RCC 7860 (cell line): ENCODE measurements around the gene GAS2L3.
A peak's percentile ranks its signal among the peaks of the same experiment; 100 is the strongest.
"Not testable (repeated sequence)": the region's sequence is repeated elsewhere in the genome, so short reads cannot be mapped to it uniquely, and the experiment has no call there.

Source experiments
- DNase-seq: peaks from one replicate; pipeline ENCODE4 v3.0.0-alpha.2; 2015; ENCODE audit warnings: low spot score
- FAIRE-seq: peaks from 2 replicates; lab custom pipeline; 2012; peaks lifted over from hg19 to GRCh38; lab: Jason Lieb, UNC

Gene GAS2L3

GRCh38 chr12:100573292-100574186 lies at the start of gene GAS2L3:
Gene GAS2L3, plus strand, starts transcription at chr12:100573684. Its CDS starts 21,221 bp downstream, at chr12:100594905.
- DNase-seq (peak; percentile 81), FAIRE-seq (peak; percentile 8)

- DNase-seq (no peak), FAIRE-seq (no peak)
Measured at GRCh38 chr12:100528034-100528433, 45.5 kb upstream of the GAS2L3 start.

GRCh38 chr12:100528471-100529127 lies 44.9 kb upstream of the GAS2L3 start:
- FAIRE-seq (peak; percentile 98), DNase-seq (peak; percentile 75)

- DNase-seq: no peak
- no peak for FAIRE-seq
Measured at GRCh38 chr12:100529756-100530350, 43.6 kb upstream of the GAS2L3 start.

- no peak for DNase-seq
- FAIRE-seq: no peak
Measured at GRCh38 chr12:100533376-100533775, 40.1 kb upstream of the GAS2L3 start.

- no peak for FAIRE-seq
Measured at GRCh38 chr12:100534625-100535227, 38.8 kb upstream of the GAS2L3 start.

GRCh38 chr12:100539202-100539601 lies 34.3 kb upstream of the GAS2L3 start:
- FAIRE-seq (no peak), DNase-seq (no peak)

More at GRCh38 chr12:100534625-100535227, 38.8 kb upstream of the GAS2L3 start:
- no peak for DNase-seq

GRCh38 chr12:100544165-100544564 lies 29.3 kb upstream of the GAS2L3 start:
- DNase-seq: no peak
- FAIRE-seq: no peak

GRCh38 chr12:100545092-100545491 lies 28.4 kb upstream of the GAS2L3 start:
- DNase-seq: no peak
- FAIRE-seq: no peak

GRCh38 chr12:100553936-100554335 lies 19.5 kb upstream of the GAS2L3 start:
- DNase-seq (no peak), FAIRE-seq (no peak)

- DNase-seq (peak; percentile 72), FAIRE-seq (peak; percentile 93)
Measured at GRCh38 chr12:100554608-100555077, 18.8 kb upstream of the GAS2L3 start.

- FAIRE-seq: no peak
Measured at GRCh38 chr12:100555722-100556121, 17.8 kb upstream of the GAS2L3 start.

GRCh38 chr12:100557357-100557756 lies 16.1 kb upstream of the GAS2L3 start:
- DNase-seq (no peak), FAIRE-seq (no peak)

More at GRCh38 chr12:100555722-100556121, 17.8 kb upstream of the GAS2L3 start:
- no peak for DNase-seq

- FAIRE-seq: not testable (repeated sequence)
Measured at GRCh38 chr12:100559261-100559660, 14.2 kb upstream of the GAS2L3 start.

GRCh38 chr12:100564090-100564489 lies 9.4 kb upstream of the GAS2L3 start:
- FAIRE-seq (no peak), DNase-seq (no peak)

More at GRCh38 chr12:100559261-100559660, 14.2 kb upstream of the GAS2L3 start:
- not testable (repeated sequence) for DNase-seq

- DNase-seq (no peak), FAIRE-seq (no peak)
Measured at GRCh38 chr12:100564905-100565467, 8.5 kb upstream of the GAS2L3 start.

GRCh38 chr12:100565987-100566545 lies 7.4 kb upstream of the GAS2L3 start:
- FAIRE-seq (no peak), DNase-seq (no peak)

- no peak for FAIRE-seq
- DNase-seq: no peak
Measured at GRCh38 chr12:100566887-100567637, 6.4 kb upstream of the GAS2L3 start.

- FAIRE-seq (no peak), DNase-seq (no peak)
Measured at GRCh38 chr12:100567945-100568344, 5.5 kb upstream of the GAS2L3 start.
